HEK293T (cell line): ENCODE data around the gene SEPSECS.

ENCODE experiments used
- BHLHE40 ChIP-seq: fragments of 450-650 bp; IDR thresholded peaks from 2 replicates; pipeline ENCODE4 v1.6.1; 2016; ENCODE audit warnings: mild to moderate bottlenecking, moderate library complexity, borderline replicate concordance
- FOXM1 ChIP-seq: fragments of 450-650 bp; IDR thresholded peaks from 2 replicates; pipeline ENCODE4 v1.6.1; 2017; ENCODE audit warnings: mild to moderate bottlenecking, borderline replicate concordance
- L3MBTL2 ChIP-seq: fragments of 450-650 bp; conservative IDR thresholded peaks from 2 replicates; pipeline ENCODE4 v1.6.1; 2016; ENCODE audit warnings: mild to moderate bottlenecking
- SUZ12 ChIP-seq: fragments of 450-650 bp; IDR thresholded peaks from 2 replicates; pipeline ENCODE4 v1.6.1; 2016; ENCODE audit warnings: mild to moderate bottlenecking
- TARDBP ChIP-seq: fragments of 450-650 bp; IDR thresholded peaks from 2 replicates; pipeline ENCODE4 v1.6.1; 2016

DNA sequence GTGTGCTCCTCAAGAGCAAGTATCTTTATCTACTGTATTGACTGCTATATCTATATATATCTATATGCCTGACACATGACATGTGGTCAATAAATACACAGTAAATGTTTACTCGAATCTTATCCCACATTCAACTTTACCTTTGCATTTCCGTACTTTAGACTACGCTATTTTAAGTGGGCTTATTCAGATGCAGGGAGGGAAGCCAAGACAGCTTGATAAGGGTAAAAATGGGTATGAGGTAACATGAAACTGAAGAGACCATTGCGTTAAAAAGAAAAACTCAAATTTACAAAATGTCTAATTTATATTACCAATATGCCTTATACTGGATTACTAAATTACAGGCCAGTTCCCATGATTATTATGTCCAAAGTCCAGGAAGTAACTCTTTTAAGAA is 17.8 kb downstream of the SEPSECS start:
- no peak for TF ChIP-seq TARDBP
- no peak for TF ChIP-seq BHLHE40
- TF ChIP-seq FOXM1: no peak
- no peak for TF ChIP-seq SUZ12
- TF ChIP-seq L3MBTL2: no peak
